GM18507 (cell line): Measurements from ENCODE around the gene P2RY11.

ENCODE experiments used
- DNase-seq: peaks from one replicate; pipeline ENCODE4 v3.0.0; 2011; ENCODE audit warnings: low read depth; ENCODE audit not compliant: insufficient read length; ENCODE audit errors: extremely low spot score
- FAIRE-seq: peaks from 2 replicates; lab custom pipeline; 2011; peaks lifted over from hg19 to GRCh38; lab: Jason Lieb, UNC

The P2RY11 gene

GRCh38 chr19:10110972-10111317, 548 bp upstream of the P2RY11 start:
- no peak for FAIRE-seq
- DNase-seq = no peak

GRCh38 chr19:10112037-10112761, 706 bp downstream of the P2RY11 start:
- DNase-seq = no peak
- FAIRE-seq = peak; percentile 74

- DNase-seq (no peak), FAIRE-seq (no peak)
Measured at GRCh38 chr19:10112895-10113591, 1.6 kb downstream of the P2RY11 start.

GRCh38 chr19:10113592-10113963, 2.1 kb downstream of the P2RY11 start:
- DNase-seq (no peak), FAIRE-seq (no peak)

- FAIRE-seq (no peak), DNase-seq (no peak)
Measured at GRCh38 chr19:10113964-10114650, 2.6 kb downstream of the P2RY11 start.

GRCh38 chr19:10114651-10115391, 3.3 kb downstream of the P2RY11 start:
- FAIRE-seq (no peak), DNase-seq (no peak)

GRCh38 chr19:10115392-10116084, 4.0 kb downstream of the P2RY11 start:
- FAIRE-seq = no peak
- DNase-seq = no peak

GRCh38 chr19:10116085-10116865, 4.8 kb downstream of the P2RY11 start:
- FAIRE-seq (no peak), DNase-seq (no peak)

GRCh38 chr19:10116866-10117616, 5.5 kb downstream of the P2RY11 start:
- FAIRE-seq = no peak
- no peak for DNase-seq

- no peak for FAIRE-seq
- DNase-seq = no peak
Measured at GRCh38 chr19:10118960-10119359, 7.5 kb downstream of the P2RY11 start.

- FAIRE-seq (no peak), DNase-seq (no peak)
Measured at GRCh38 chr19:10120538-10121189, 9.2 kb downstream of the P2RY11 start.

GRCh38 chr19:10122045-10122444, 10.6 kb downstream of the P2RY11 start:
- no peak for FAIRE-seq
- DNase-seq = no peak

- DNase-seq (no peak), FAIRE-seq (no peak)
Measured at GRCh38 chr19:10124429-10124828, 12.9 kb downstream of the P2RY11 start.

GRCh38 chr19:10126213-10126639, 14.7 kb downstream of the P2RY11 start:
- no peak for FAIRE-seq

GRCh38 chr19:10132905-10133304, 21.4 kb downstream of the P2RY11 start:
- FAIRE-seq = no peak
- no peak for DNase-seq

More at GRCh38 chr19:10126213-10126639, 14.7 kb downstream of the P2RY11 start:
- DNase-seq = no peak

GRCh38 chr19:10133596-10133995, 22.1 kb downstream of the P2RY11 start:
- DNase-seq = no peak
- no peak for FAIRE-seq

GRCh38 chr19:10134040-10134439, 22.5 kb downstream of the P2RY11 start:
- DNase-seq (no peak), FAIRE-seq (no peak)
